Medulla oblongata (tissue), 1 donor: ENCODE results near the gene TTN.

Source experiments
- DNase-seq: peaks from one replicate; pipeline ENCODE4 v3.0.0-alpha.2; 2015; ENCODE audit errors: extremely low spot score

Gene TTN

GRCh38 chr2:178491612-178492011, 315.6 kb downstream of the TTN start:
- DNase-seq = no peak

GRCh38 chr2:178485356-178485755, 321.9 kb downstream of the TTN start:
- DNase-seq = no peak

DNA sequence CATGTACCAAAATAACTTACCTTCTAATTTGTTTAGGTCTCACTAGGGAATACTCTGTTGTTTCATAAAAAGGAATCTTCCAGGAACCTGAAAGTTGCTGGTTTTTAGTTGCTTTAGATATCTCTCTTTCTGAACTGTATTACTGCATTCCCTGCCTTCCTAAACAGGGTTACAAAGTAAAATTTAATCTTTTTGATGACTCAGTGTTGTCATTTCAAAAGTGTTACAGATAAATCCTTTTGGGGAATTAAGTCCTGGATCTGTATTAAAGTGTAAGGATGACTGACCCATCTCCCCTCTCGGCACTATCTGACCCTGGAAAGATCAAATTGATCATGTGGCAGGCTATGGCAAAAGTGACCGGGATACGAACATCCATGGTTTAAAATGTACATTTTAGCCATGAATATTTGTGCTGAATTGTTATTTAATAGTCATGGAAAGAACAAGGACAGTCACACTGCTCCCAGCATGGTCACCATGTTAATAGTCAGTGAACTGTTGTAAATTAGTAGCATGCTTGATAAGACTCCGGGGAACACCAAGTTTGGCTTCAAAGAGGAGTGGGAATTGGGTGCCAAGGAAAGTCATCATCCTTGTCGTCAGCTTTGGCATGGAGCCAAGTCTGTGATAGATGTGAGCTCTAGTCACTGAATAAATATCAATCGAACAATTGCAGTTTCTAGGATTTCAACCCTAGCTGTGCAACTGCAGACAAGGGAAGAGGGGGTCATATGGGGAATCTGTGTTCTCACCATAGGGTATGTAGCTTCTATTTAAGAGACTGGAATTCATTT, 322.8 kb downstream of the TTN start:
- peak; percentile 62 for DNase-seq

DNA sequence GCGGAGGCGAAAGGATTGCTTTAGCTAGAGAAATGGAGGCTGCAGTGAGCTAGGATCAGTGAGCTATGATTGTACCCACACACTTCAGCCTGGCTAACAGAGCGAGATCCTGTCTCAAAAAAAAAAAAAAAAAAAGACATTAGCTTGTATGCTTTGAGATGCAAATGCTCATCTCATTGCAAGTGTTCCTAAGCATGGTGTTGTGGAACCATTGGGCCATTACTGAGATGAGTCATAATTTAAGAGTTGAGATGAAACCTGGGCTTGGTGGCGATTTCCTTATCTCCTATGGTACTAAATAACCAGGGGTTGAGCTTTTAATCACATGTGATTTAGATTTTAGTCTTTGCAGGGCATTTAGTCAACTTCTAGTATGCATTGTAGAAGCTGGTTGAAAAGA, 324.8 kb downstream of the TTN start:
- no peak for DNase-seq

GRCh38 chr2:178480227-178481181, 326.7 kb downstream of the TTN start, which contains the start of gene PLEKHA3:
Gene PLEKHA3, plus strand, starts transcription at chr2:178480457. Its CDS starts 413 bp downstream, at chr2:178480870.
- DNase-seq = peak; percentile 98

DNA sequence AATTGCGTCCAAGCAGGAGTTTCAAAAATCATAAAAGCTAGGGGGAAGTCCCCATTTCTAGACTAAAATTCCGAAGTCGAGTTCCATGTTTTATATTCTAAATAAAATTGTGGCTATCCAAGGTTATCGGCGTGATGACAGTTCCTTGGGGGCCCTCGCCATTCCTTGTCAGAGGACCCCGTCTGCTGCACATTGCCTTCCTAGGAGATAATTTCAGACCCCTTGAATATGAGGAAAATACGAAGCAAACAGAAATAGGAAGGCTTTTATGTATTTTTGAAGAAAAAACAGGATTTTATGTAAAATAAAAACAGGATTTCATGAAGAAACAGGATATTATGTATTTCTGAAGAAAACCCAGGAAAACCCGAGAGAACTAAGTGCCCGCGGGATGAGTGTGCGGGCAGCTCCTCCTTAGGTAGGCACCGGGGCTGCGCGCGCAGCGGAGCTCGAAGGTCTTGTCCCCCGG, 327.4 kb downstream of the TTN start:
- no peak for DNase-seq

DNA sequence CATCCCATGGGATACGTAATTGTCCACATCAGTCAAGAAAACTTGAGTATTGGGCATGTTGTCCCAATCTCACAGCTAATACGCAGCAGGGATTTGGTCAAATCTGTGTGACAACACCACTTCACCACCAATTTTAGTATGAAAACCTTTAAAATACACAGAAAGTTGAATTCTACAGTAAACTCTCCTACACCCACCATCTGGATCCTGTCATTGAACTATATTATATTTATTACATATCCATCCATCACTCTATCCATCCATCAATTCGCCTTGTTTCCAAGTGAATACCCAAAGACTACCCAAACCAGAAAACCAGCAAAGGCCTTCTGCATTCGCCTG, 328.0 kb downstream of the TTN start:
- DNase-seq = no peak

- DNase-seq = peak; percentile 95
These were observed 328.6 kb downstream of the TTN start, which contains the start of gene FKBP7 for GRCh38 chr2:178478439-178479274. Gene FKBP7, minus strand, starts transcription at chr2:178478600. Its CDS starts 101 bp downstream, at chr2:178478499.

DNA sequence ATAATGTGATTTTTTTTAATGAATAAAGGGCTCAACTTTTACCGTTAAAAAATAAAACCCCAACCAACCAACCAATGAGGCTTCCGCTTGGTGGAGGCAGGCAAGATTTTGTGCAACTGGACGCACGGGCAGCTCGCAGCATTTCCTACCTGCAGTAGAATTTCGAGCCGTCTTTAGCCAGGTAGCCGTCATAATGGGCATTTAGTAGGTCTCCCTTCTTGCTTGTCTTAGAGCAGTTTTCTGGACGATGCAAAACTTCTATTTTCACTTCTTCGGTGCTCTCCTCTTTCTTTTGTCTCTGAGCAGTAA, 329.1 kb downstream of the TTN start:
- no peak for DNase-seq

- DNase-seq = peak; percentile 29
These were observed 329.6 kb downstream of the TTN start for GRCh38 chr2:178477443-178478129.

DNA sequence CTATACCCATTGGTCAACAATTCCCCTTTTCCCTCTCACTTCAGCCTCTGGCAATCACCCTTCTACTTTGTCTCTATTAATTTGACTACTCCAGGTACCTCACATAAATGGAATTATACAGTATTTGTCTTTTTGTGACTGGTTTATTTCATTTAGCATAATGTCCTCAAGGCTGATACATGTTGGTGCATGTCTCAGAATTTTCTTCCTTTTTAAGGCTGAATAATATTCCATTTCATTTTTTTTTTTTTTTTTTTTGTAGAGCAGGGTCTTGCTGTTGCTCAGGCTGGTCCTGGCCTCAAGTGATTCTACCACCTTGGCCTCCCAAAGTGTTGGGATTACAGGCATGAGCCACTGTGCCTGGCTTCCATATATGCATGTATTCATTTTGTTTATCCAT, 330.7 kb downstream of the TTN start:
- DNase-seq = no peak
